B cell (primary cell): ENCODE measurements around the gene LRBA. TPM values are rescaled to one million over a fixed set of nuclear protein-coding genes. Genes with fewer than 3 reads are reported as not detected.

Source experiments
- ATAC-seq: fragments of 200-7000 bp; cut with Tn5 transposase; one replicate; pipeline ENCODE4 v1.10.0; 2021; ENCODE audit warnings: low read depth, mild to moderate bottlenecking, moderate number of reproducible peaks, moderate library complexity
- CTCF ChIA-PET: fragments of 350-600 bp; sonication (Branson Sonifier 250); formaldehyde crosslinking; loops from one replicate; lab custom pipeline; 2021; ENCODE audit warnings: antibody characterized with exemption, inconsistent platforms; lab: Charles Lee
- POLR2A ChIA-PET: fragments of 350-600 bp; sonication (Branson Sonifier 250); formaldehyde crosslinking; loops from one replicate; lab custom pipeline; 2021; ENCODE audit warnings: antibody characterized with exemption; lab: Charles Lee
- DNase-seq: peaks from one replicate; pipeline ENCODE4 v3.0.0; 2013
- H2AFZ ChIP-seq: 2 replicates; pipeline ENCODE4 v1.6.1; 2012; ENCODE audit warnings: mild to moderate bottlenecking, low read depth, low read length; ENCODE audit not compliant: insufficient read depth, poor library complexity, severe bottlenecking
- H3K27ac ChIP-seq, 2 donors: 1 replicate in 1 of 2; 2 replicates in 1 of 2; pipeline ENCODE4 v1.5.1; 2012 to 2013; ENCODE audit warnings: low read length in 2 of 2, mild to moderate bottlenecking in 2 of 2, moderate library complexity in 1 of 2
- H3K27me3 ChIP-seq, 4 experiments: fragments of 200-600 bp in 1 of 4; sonication (generic) in 1 of 4; replicated peaks in 1 of 4; 1 replicate in 2 of 4; 2 replicates in 2 of 4; pipeline versions ENCODE4 v1.6.1 to v1.7.0; 2013 to 2016; ENCODE audit warnings: low read length in 3 of 4, mild to moderate bottlenecking in 2 of 4, mixed read lengths in 1 of 4, moderate library complexity in 1 of 4; ENCODE audit not compliant: insufficient read depth in 4 of 4, control insufficient read depth in 3 of 4; ENCODE audit errors: control extremely low read depth in 1 of 4
- H3K36me3 ChIP-seq, 2 experiments: replicated peaks in 1 of 2; 1 replicate in 1 of 2; 2 replicates in 1 of 2; pipeline versions ENCODE4 v1.6.1 to v1.7.1; 2013; ENCODE audit warnings: low read length in 1 of 2; ENCODE audit not compliant: insufficient read depth in 2 of 2, control insufficient read depth in 1 of 2; ENCODE audit errors: control extremely low read depth in 1 of 2, extremely low read depth in 1 of 2
- H3K4me1 ChIP-seq, 2 donors: fragments of 200-600 bp in 1 of 2; sonication (generic) in 1 of 2; 1 replicate in 1 of 2; 2 replicates in 1 of 2; pipeline versions ENCODE4 v1.5.1 to v1.6.1; 2013 to 2017; ENCODE audit warnings: low read length in 2 of 2; ENCODE audit not compliant: control insufficient read depth in 2 of 2, insufficient read depth in 2 of 2
- H3K4me2 ChIP-seq: replicated peaks from 2 replicates; pipeline ENCODE3; 2012; ENCODE audit warnings: mild to moderate bottlenecking, low read depth, low read length; ENCODE audit not compliant: poor library complexity, severe bottlenecking
- H3K4me3 ChIP-seq, 5 experiments: fragments of 200-600 bp in 1 of 5; sonication (generic) in 1 of 5; 1 replicate in 3 of 5; 2 replicates in 2 of 5; pipeline versions ENCODE4 v1.5.1 to v1.7.0; 2011 to 2016; ENCODE audit warnings: low read length in 4 of 5, mild to moderate bottlenecking in 4 of 5, low read depth in 2 of 5, control low read depth in 1 of 5, moderate library complexity in 1 of 5; ENCODE audit not compliant: insufficient read depth in 1 of 5; ENCODE audit errors: control extremely low read depth in 1 of 5, extremely low read depth in 1 of 5
- H3K79me2 ChIP-seq: fragments of 200-600 bp; sonication (generic); one replicate; pipeline ENCODE4 v1.6.0; 2016; ENCODE audit warnings: low read length; ENCODE audit not compliant: control insufficient read depth, insufficient read depth
- H3K9ac ChIP-seq: fragments of 200-600 bp; sonication (generic); 2 replicates; pipeline ENCODE4 v1.6.1; 2017; ENCODE audit warnings: mild to moderate bottlenecking, low read length, moderate library complexity
- H3K9me3 ChIP-seq, 3 donors: one replicate each; pipeline versions ENCODE4 v1.6.1 to v1.7.1; 2013; ENCODE audit warnings: low read length in 2 of 3; ENCODE audit not compliant: control insufficient read depth in 2 of 3, insufficient read depth in 1 of 3; ENCODE audit errors: control extremely low read depth in 1 of 3
- H4K20me1 ChIP-seq: 2 replicates; pipeline ENCODE4 v1.6.0; 2012; ENCODE audit warnings: mild to moderate bottlenecking, low read length; ENCODE audit not compliant: insufficient read depth, control insufficient read depth, poor library complexity, severe bottlenecking
- H3K27ac Mint-ChIP-seq: one replicate; pipeline ENCODE4 v1.8.0; 2021; ENCODE audit warnings: mixed read lengths
- H3K27me3 Mint-ChIP-seq: one replicate; pipeline ENCODE4 v1.8.0; 2021; ENCODE audit warnings: mixed read lengths
- H3K4me1 Mint-ChIP-seq: one replicate; pipeline ENCODE4 v1.8.0; 2021; ENCODE audit warnings: mixed read lengths
- H3K4me3 Mint-ChIP-seq: one replicate; pipeline ENCODE4 v1.8.0; 2021; ENCODE audit warnings: mixed read lengths
- H3K9me3 Mint-ChIP-seq: one replicate; pipeline ENCODE4 v1.8.0; 2022; ENCODE audit warnings: mixed read lengths; ENCODE audit not compliant: insufficient read depth
- CTCF ChIP-seq: fragments of 200-600 bp; IDR thresholded peaks from one replicate; pipeline ENCODE4 v1.8.0; 2022; ENCODE audit warnings: antibody characterized with exemption, mild to moderate bottlenecking
- EZH2 ChIP-seq: IDR thresholded peaks from 2 replicates; pipeline ENCODE4 v1.6.1; 2012; ENCODE audit warnings: borderline replicate concordance, low read depth, mild to moderate bottlenecking, moderate library complexity, low read length; ENCODE audit not compliant: insufficient read depth, poor library complexity, severe bottlenecking
- WGBS: methylation state at CpG from one replicate; pipeline ENCODE4 v1.1.5; 2013; ENCODE audit warnings: missing lambda C conversion rate; ENCODE audit not compliant: insufficient coverage; 5-methylcytosine and 5-hydroxymethylcytosine counted together
- intact Hi-C: fragments of 100-400 bp; cut with micrococcal nuclease; formaldehyde crosslinking; loops from one replicate; pipeline ENCODE4 v1.10.0; 2022
- polyA plus RNA-seq: library from polyadenylated mRNA; depleted of rRNA; stranded (reverse); fragments of >200 nt; gene quantifications from 2 replicates; pipeline ENCODE4 v1.2.3, GENCODE V29; 2012
- total RNA-seq, 2 donors: library from RNA; stranded (reverse); fragments of 120-200 nt in 1 of 2; gene quantifications; 1 replicate in 1 of 2; 2 replicates in 1 of 2; pipeline versions ENCODE4 v1.2.3 to v1.2.4, GENCODE V29; 2013 to 2022

Gene LRBA
- total and polyA plus RNA-seq, 2 donors (not counting 1 experiment from before 2014, with no cell fraction given) = 17.5 to 86.7 TPM

DNA sequence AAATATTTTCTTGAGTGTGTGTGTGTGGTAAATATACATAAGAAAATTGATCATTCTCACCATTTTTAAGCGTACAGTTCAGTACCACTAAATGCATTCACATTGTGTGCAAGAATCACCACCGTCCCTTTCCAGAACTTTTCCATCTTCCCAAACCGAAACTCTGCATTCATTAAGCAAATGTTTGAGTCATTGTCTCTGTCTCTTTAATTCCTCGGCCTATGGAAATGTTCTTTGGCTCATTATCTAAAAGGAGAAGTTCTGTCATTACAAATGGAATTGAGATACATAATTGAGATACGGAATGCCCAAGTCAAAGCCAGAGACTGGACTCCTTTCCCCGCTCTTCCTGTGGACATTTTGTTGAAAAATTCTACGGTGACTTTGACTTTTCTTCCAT, 767.9 kb downstream of the LRBA start:
- CTCF ChIA-PET = interaction anchor here (0.5 kb wide), 1 partner anchor 12 kb away, joined by 3 read pairs; no protein-coding TSS in a partner anchor
- no peak overlapping the region for H3K4me2 ChIP-seq
- Mint-ChIP-seq H3K27ac (no peak overlapping the region), H3K9me3 (no peaks in the 10 kb centered on the region), H3K27me3 (no peaks in the 10 kb centered on the region), H3K4me3 (no peak overlapping the region), H3K4me1 (no peaks in the 10 kb centered on the region)
- 87% methylated on average over 5 of the region's 7 CpGs for WGBS
- intact Hi-C loops = no loop called here
- H3K9ac ChIP-seq = no peak overlapping the region
- no peak for TF ChIP-seq EZH2
- no peak for ATAC-seq
- POLR2A ChIA-PET = no interaction called here
- no peak overlapping the region for H2AFZ ChIP-seq
- DNase-seq = no peak
- H3K27ac ChIP-seq = no peak overlapping the region
- no peaks in the 10 kb centered on the region for H3K4me1 ChIP-seq
- no peaks in the 10 kb centered on the region for H3K27me3 ChIP-seq
- no peaks in the 10 kb centered on the region for H4K20me1 ChIP-seq
- H3K36me3 ChIP-seq = no peaks in the 10 kb centered on the region
- H3K9me3 ChIP-seq = no peaks in the 10 kb centered on the region
- no peak overlapping the region for H3K4me3 ChIP-seq
- H3K79me2 ChIP-seq = no peaks in the 10 kb centered on the region

GRCh38 chr4:150244600-150244999, 770.5 kb downstream of the LRBA start:
- Histone ChIP-seq H3K27ac (no peak overlapping the region), H4K20me1 (no peaks in the 10 kb centered on the region), H3K27me3 (no peaks in the 10 kb centered on the region), H3K4me3 (no peak overlapping the region), H3K79me2 (no peaks in the 10 kb centered on the region), H3K9ac (no peak overlapping the region), H2AFZ (no peak overlapping the region), H3K4me1 (no peaks in the 10 kb centered on the region), H3K4me2 (no peak overlapping the region), H3K9me3 (no peaks in the 10 kb centered on the region), H3K36me3 (no peaks in the 10 kb centered on the region)
- no peaks in the 10 kb centered on the region for H3K9me3 Mint-ChIP-seq
- intact Hi-C loops = no loop called here
- 42% methylated on average over 3 of the region's 3 CpGs for WGBS
- ChIA-PET POLR2A (no interaction called here), CTCF (interaction anchor here (0.9 to 4.7 kb wide), 5 partner anchors 233 to 263 kb away, joined by 3 to 45 read pairs (median 4); no protein-coding TSS in a partner anchor)
- no peak for DNase-seq
- no peaks in the 10 kb centered on the region for H3K27me3 Mint-ChIP-seq
- no peak for ATAC-seq
- no peak overlapping the region for H3K27ac Mint-ChIP-seq
- no peaks in the 10 kb centered on the region for H3K4me1 Mint-ChIP-seq
- no peak overlapping the region for H3K4me3 Mint-ChIP-seq
- TF ChIP-seq CTCF = no peak
- no peak for TF ChIP-seq EZH2
